OCI-LY7 (cell line): Measurements from ENCODE around the gene TRIB2. TPM values are rescaled to one million over a fixed set of nuclear protein-coding genes. Genes with fewer than 3 reads are reported as not detected.

Experiments used
- Bru-seq: library from RNA; stranded (reverse); fragments of 400-500 nt; gene quantifications from one replicate; lab custom pipeline; 2021; lab: Mats Ljungman, UMichigan
- BruChase-seq, 2 experiments: library from RNA; stranded (reverse); fragments of 400-500 nt; gene quantifications; one replicate each; lab custom pipeline; 2021; lab: Mats Ljungman, UMichigan
- BruUV-seq: library from RNA; stranded (reverse); fragments of 400-500 nt; replicated peaks from 2 replicates; lab custom pipeline; 2021; lab: Mats Ljungman, UMichigan
- CTCF ChIA-PET: fragments of 300-600 bp; sonication (Branson Sonifier 250); formaldehyde crosslinking; loops from one replicate; lab custom pipeline; 2022; ENCODE audit warnings: antibody characterized with exemption; ENCODE audit not compliant: unreplicated experiment; lab: Charles Lee
- POLR2A ChIA-PET: fragments of 300-600 bp; sonication (Branson Sonifier 250); formaldehyde crosslinking; loops from one replicate; lab custom pipeline; 2022; ENCODE audit warnings: antibody characterized with exemption; lab: Charles Lee
- DNase-seq: peaks from one replicate; pipeline ENCODE4 v3.0.0-alpha.2; 2015; ENCODE audit warnings: low spot score
- H2AFZ ChIP-seq: fragments of 200-600 bp; sonication (generic), shearing (Covaris generic); 2 replicates; pipeline ENCODE4 v1.6.1; 2014; ENCODE audit warnings: mild to moderate bottlenecking, antibody characterized with exemption, low read length, moderate library complexity
- H3K27ac ChIP-seq: fragments of 200-600 bp; sonication (generic); 2 replicates; pipeline ENCODE4 v1.5.1; 2014; ENCODE audit warnings: mixed run types, low read depth, mild to moderate bottlenecking, moderate library complexity, low read length, inconsistent platforms; ENCODE audit not compliant: poor library complexity, severe bottlenecking
- H3K36me3 ChIP-seq: fragments of 200-600 bp; sonication (generic); 2 replicates; pipeline ENCODE4 v1.6.1; 2014; ENCODE audit warnings: mild to moderate bottlenecking, antibody characterized with exemption, low read length, moderate library complexity, mixed read lengths; ENCODE audit not compliant: insufficient read depth
- H3K4me1 ChIP-seq: fragments of 200-600 bp; sonication (generic); 2 replicates; pipeline ENCODE4 v1.5.1; 2014; ENCODE audit warnings: mild to moderate bottlenecking, low read length; ENCODE audit not compliant: insufficient read depth, poor library complexity, severe bottlenecking
- H3K4me2 ChIP-seq: fragments of 200-600 bp; sonication (generic); 2 replicates; pipeline ENCODE4 v1.6.1; 2014; ENCODE audit warnings: mild to moderate bottlenecking, low read length
- H3K4me3 ChIP-seq: fragments of 200-600 bp; sonication (generic); 2 replicates; pipeline ENCODE4 v1.5.1; 2014; ENCODE audit warnings: mild to moderate bottlenecking, low read depth, low read length; ENCODE audit not compliant: poor library complexity, severe bottlenecking
- H3K79me2 ChIP-seq: fragments of 200-600 bp; sonication (generic); 2 replicates; pipeline ENCODE4 v1.6.1; 2016; ENCODE audit warnings: low read depth, mild to moderate bottlenecking, low read length, moderate library complexity, mixed read lengths; ENCODE audit not compliant: insufficient read depth
- H3K9me2 ChIP-seq: fragments of 200-600 bp; sonication (generic); 2 replicates; pipeline ENCODE4 v1.6.1; 2016; ENCODE audit warnings: mild to moderate bottlenecking, low read length, mixed read lengths; ENCODE audit not compliant: insufficient read depth
- H3K9me3 ChIP-seq: fragments of 200-600 bp; sonication (generic); 2 replicates; pipeline ENCODE4 v1.6.1; 2014; ENCODE audit warnings: mild to moderate bottlenecking, mixed run types, low read length, mixed read lengths
- H4K20me1 ChIP-seq: fragments of 200-600 bp; sonication (generic); 2 replicates; pipeline ENCODE4 v1.6.1; 2014; ENCODE audit warnings: mild to moderate bottlenecking, antibody characterized with exemption, low read length, moderate library complexity, mixed read lengths; ENCODE audit not compliant: insufficient read depth
- EZH2phosphoT487 ChIP-seq: fragments of 200-600 bp; sonication (generic); IDR thresholded peaks from 2 replicates; pipeline ENCODE4 v1.6.1; 2018; ENCODE audit warnings: low read depth, borderline replicate concordance, mild to moderate bottlenecking, mixed run types, antibody characterized with exemption, low read length, moderate library complexity, mixed read lengths
- intact Hi-C: fragments of 100-400 bp; cut with micrococcal nuclease; formaldehyde crosslinking; loops from one replicate; pipeline ENCODE4 v1.10.0; 2022; ENCODE audit not compliant: unreplicated experiment
- long read RNA-seq: library from polyadenylated mRNA; stranded (forward); transcript quantifications from one replicate; pipeline ENCODE4 v2.0.0, GENCODE V29; 2022
- total RNA-seq, 2 experiments: library from RNA; depleted of rRNA in 1 of 2; stranded (reverse); fragments of >200 nt in 1 of 2; shearing (Covaris generic) in 1 of 2; gene quantifications; 2 replicates each; pipeline ENCODE4 v1.2.3, GENCODE V29; 2014 to 2022
- TF ChIP-seq, protein P1 (sequence below): fragments of 200-600 bp; sonication (generic); conservative IDR thresholded peaks from 2 replicates; pipeline ENCODE4 v1.5.1; 2014; ENCODE audit warnings: mild to moderate bottlenecking, antibody characterized with exemption, low read length, moderate library complexity, mixed read lengths

The TRIB2 gene
- total RNA-seq (2014; rRNA removed; shearing (Covaris generic)) = 11.8 and 18.8 TPM in 2 replicates
- total RNA-seq (2022) = 25.5 and 26.0 TPM in 2 replicates
- percentile 53 among the genes with signal in this experiment for Bru-seq, nascent RNA
- percentile 58 among the genes with signal in this experiment for BruChase-seq, experiment 1, labeled RNA remaining after a 6-hour chase
- BruChase-seq, experiment 2, labeled RNA remaining after a 2-hour chase = percentile 60 among the genes with signal in this experiment
- long read RNA-seq, full-length matches to known transcripts = 18 of 41 reads
- long read RNA-seq, partial matches to known transcripts = 2 of 41 reads
- long read RNA-seq, other reads (novel, unspliced or antisense) = 21 of 41 reads

DNA sequence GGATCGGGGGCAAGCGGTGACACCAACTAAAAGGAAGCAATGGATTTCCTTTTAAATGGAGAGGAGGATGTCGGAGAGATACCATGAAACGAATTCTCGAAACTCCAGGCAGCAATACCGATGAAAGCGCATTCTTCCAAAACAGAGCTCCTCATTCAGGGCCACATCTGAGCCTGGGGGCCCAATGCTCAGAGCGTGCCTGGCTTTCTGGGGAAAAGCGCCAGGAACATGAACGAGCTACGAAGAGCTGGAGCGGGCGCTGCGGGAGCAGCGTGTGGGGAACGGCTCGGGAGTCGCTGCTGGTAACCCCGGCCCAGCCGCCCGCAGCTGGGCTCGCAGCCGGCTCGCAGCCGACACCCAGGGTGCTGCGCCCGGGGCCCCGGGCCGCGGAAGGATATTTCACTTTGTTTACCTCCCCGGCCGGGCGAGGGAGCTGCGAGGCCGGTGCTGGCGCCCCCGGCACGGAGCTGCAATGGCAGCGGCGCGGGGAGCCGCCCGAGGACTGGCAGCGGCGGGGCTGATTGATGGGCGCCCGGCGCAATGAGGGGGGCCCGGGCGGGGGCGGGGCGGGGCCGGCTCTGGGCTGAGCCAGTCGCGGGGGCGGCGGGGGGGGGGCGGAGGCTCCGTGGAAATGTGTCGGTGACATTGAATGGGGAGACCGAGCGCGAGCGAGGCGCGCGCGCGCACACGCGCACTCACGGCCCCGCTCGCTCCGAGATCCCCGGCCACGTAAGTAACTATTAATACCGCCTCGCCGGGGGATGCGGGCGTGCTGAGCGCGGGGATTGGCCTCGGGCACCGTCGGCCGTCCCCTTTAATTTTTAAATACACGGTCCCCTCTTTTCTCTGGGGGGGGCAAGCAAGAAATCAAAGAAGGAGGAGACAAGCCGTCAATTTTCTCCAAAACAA lies at the start of gene TRIB2:
TRIB2 (plus strand) TSS at position 655 of the 909 bp plus-strand sequence. CDS start 1,372 bp downstream, outside the sequence.
- Histone ChIP-seq H3K79me2 (no peaks in the 10 kb centered on the region), H3K27ac (peak within 1 kb of the TSS; percentile 45), H3K9me3 (no peaks in the 10 kb centered on the region), H3K36me3 (no peaks in the 10 kb centered on the region), H2AFZ (peak within 1 kb of the TSS; percentile 93), H4K20me1 (0 out of 2 replicates have a peak, but pooled peaks cover 5% of the 10 kb centered on the region), H3K9me2 (no peaks in the 10 kb centered on the region), H3K4me3 (peak within 1 kb of the TSS; percentile 81), H3K4me1 (peaks cover 40% of the 10 kb centered on the region), H3K4me2 (peak within 1 kb of the TSS; percentile 99)
- ChIA-PET CTCF (interaction anchor here (0.6 to 3.2 kb wide), 3 partner anchors 12 to 229 kb away, joined by 3 to 17 read pairs (median 5); no protein-coding TSS in a partner anchor), POLR2A (interaction anchor here (0.7 to 1.5 kb wide), 13 partner anchors 9 to 962 kb away, joined by 3 to 7 read pairs (median 3); no protein-coding TSS in a partner anchor)
- BruUV-seq = no TSS peak
- DNase-seq = peak; percentile 96
- intact Hi-C loops = loop anchor here (1.0 to 5.0 kb wide), 12 partner anchors 99 to 969 kb away; partner anchors contain the start of gene LPIN1
- TF ChIP-seq, protein P1, sequence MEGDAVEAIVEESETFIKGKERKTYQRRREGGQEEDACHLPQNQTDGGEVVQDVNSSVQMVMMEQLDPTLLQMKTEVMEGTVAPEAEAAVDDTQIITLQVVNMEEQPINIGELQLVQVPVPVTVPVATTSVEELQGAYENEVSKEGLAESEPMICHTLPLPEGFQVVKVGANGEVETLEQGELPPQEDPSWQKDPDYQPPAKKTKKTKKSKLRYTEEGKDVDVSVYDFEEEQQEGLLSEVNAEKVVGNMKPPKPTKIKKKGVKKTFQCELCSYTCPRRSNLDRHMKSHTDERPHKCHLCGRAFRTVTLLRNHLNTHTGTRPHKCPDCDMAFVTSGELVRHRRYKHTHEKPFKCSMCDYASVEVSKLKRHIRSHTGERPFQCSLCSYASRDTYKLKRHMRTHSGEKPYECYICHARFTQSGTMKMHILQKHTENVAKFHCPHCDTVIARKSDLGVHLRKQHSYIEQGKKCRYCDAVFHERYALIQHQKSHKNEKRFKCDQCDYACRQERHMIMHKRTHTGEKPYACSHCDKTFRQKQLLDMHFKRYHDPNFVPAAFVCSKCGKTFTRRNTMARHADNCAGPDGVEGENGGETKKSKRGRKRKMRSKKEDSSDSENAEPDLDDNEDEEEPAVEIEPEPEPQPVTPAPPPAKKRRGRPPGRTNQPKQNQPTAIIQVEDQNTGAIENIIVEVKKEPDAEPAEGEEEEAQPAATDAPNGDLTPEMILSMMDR = peak; percentile 61
- TF ChIP-seq EZH2phosphoT487 = no peak

DNA sequence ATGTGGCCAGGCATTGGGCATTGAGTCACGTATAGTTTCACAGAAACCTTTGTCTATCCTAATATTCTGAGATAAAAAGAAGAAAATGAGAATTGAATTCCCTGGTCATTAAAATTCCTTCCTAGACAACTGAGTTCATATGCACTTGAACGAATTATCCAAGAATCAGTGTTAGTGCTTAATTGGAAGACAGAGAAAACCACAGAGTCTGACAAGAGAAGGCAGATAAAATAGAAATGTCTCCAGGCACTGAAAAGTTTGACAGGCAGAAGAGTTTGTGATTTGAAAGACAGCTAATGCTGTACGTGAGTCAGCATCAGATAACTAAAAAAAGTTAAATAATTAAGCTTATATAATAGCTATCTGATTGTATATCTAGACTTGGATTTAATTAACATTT lies 47.7 kb upstream of the TRIB2 start:
- Histone ChIP-seq H4K20me1 (no peaks in the 10 kb centered on the region), H3K9me3 (no peaks in the 10 kb centered on the region), H3K27ac (no peak overlapping the region), H3K36me3 (no peaks in the 10 kb centered on the region), H3K79me2 (no peaks in the 10 kb centered on the region), H3K4me2 (no peak overlapping the region), H3K4me3 (no peak overlapping the region), H3K4me1 (no peaks in the 10 kb centered on the region), H3K9me2 (no peaks in the 10 kb centered on the region), H2AFZ (no peak overlapping the region)
- ChIA-PET CTCF (no interaction called here), POLR2A (interaction anchor here (0.7 to 1.0 kb wide), 2 partner anchors 11 to 35 kb away, joined by 3 read pairs; no protein-coding TSS in a partner anchor)
- DNase-seq = no peak
- no TSS peak for BruUV-seq
- no peak for TF ChIP-seq EZH2phosphoT487
- intact Hi-C loops = no loop called here

DNA sequence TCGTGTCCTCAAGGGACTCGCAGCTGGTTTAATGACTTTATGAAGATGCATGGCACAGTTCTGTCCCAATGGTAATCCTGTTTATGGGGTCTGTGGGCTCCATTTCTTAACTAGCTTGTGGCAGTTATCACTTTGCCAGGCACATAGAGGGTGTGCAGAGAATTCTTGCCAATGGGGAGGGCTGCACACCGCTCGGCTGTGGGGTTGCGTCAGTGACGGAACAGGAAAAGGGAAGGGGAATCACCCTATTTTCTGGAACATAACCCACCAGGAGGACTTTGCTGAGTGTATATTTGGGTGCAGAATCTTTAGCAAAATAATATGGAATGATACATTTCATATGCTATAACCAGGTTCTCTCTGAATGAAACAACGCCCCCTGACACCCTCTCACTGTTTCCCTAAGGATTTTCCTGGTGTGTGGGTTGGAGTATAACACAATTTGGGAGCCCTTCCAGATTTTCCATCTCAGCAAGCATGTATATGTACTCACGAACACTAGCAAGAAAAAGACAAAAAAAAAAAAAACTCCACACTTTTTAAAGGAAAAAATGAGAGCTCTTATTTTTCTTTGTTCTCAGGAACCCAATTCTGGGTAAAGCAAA lies 43.9 kb upstream of the TRIB2 start:
- H3K4me1 ChIP-seq = no peaks in the 10 kb centered on the region
- no peaks in the 10 kb centered on the region for H3K9me3 ChIP-seq
- no peak overlapping the region for H3K4me3 ChIP-seq
- ChIA-PET POLR2A (interaction anchor here (0.5 to 1.1 kb wide), 3 partner anchors 13 to 52 kb away, joined by 3 to 4 read pairs (median 3); no protein-coding TSS in a partner anchor), CTCF (no interaction called here)
- no peak overlapping the region for H2AFZ ChIP-seq
- H3K79me2 ChIP-seq = no peaks in the 10 kb centered on the region
- H3K9me2 ChIP-seq = no peaks in the 10 kb centered on the region
- BruUV-seq = no TSS peak
- no peak overlapping the region for H3K4me2 ChIP-seq
- no peak for DNase-seq
- H3K36me3 ChIP-seq = no peaks in the 10 kb centered on the region
- TF ChIP-seq, protein P1 = no peak
- TF ChIP-seq EZH2phosphoT487 = no peak
- no peaks in the 10 kb centered on the region for H4K20me1 ChIP-seq
- intact Hi-C loops = no loop called here
- no peak overlapping the region for H3K27ac ChIP-seq
